Sigmoid colon (tissue), 7 donors: ENCODE results near the gene UBAC1. TPM values are rescaled to one million over a fixed set of nuclear protein-coding genes. Genes with fewer than 3 reads are reported as not detected.

Experiments used
- DNase-seq: peaks from one replicate; pipeline ENCODE4 v3.0.0-alpha.2; 2019
- H3K27ac ChIP-seq, 4 donors: fragments of 200-600 bp; sonication (generic); one replicate each; pipeline ENCODE4 v1.5.1; 2016 to 2019; ENCODE audit warnings: mild to moderate bottlenecking in 1 of 4
- H3K27me3 ChIP-seq, 3 donors: fragments of 200-600 bp; sonication (generic); one replicate each; pipeline ENCODE4 v1.5.1; 2019; ENCODE audit warnings: mild to moderate bottlenecking in 1 of 3
- H3K36me3 ChIP-seq, 4 donors: fragments of 200-600 bp; sonication (generic); one replicate each; pipeline ENCODE4 v1.5.1; 2016 to 2019
- H3K4me1 ChIP-seq, 4 donors: fragments of 200-600 bp; sonication (generic); one replicate each; pipeline ENCODE4 v1.5.1; 2017 to 2019
- H3K4me3 ChIP-seq, 4 donors: fragments of 200-600 bp; sonication (generic); one replicate each; pipeline ENCODE4 v1.5.1; 2017 to 2019; ENCODE audit warnings: mild to moderate bottlenecking in 2 of 4, moderate library complexity in 1 of 4
- H3K9me3 ChIP-seq, 4 donors: fragments of 200-600 bp in 3 of 4; sonication (generic) in 3 of 4; one replicate each; pipeline versions ENCODE4 v1.5.1 to v1.6.1; 2013 to 2019
- EP300 ChIP-seq, 4 donors: sonication (generic); formaldehyde crosslinking; IDR thresholded peaks; one replicate each; pipeline ENCODE4 v1.6.1; 2017; ENCODE audit warnings: antibody characterized with exemption in 4 of 4
- POLR2A ChIP-seq, 2 donors: fragments of 450-650 bp; IDR thresholded peaks; one replicate each; pipeline ENCODE4 v1.6.1; 2016; ENCODE audit warnings: antibody characterized with exemption in 2 of 2, mild to moderate bottlenecking in 2 of 2, moderate library complexity in 2 of 2
- POLR2AphosphoS5 ChIP-seq, 4 donors: sonication (generic); formaldehyde crosslinking; IDR thresholded peaks; one replicate each; pipeline ENCODE4 v1.6.1; 2017; ENCODE audit warnings: antibody characterized with exemption in 4 of 4
- WGBS, 2 donors: extraction: QIAGEN DNeasy Blood & Tissue Kit; methylation state at CpG; one replicate each; pipeline ENCODE4 v1.1.7; 2013; 5-methylcytosine and 5-hydroxymethylcytosine counted together
- intact Hi-C: fragments of 100-400 bp; cut with DNase I; formaldehyde crosslinking; loops from one replicate; pipeline ENCODE4 v1.15.1; 2023
- polyA plus RNA-seq, 3 donors: library from polyadenylated mRNA; stranded (reverse); fragments of 200-250 nt; gene quantifications; one replicate each; pipeline ENCODE4 v1.2.3, GENCODE V29; 2013
- total RNA-seq, 4 donors: library from RNA; depleted of rRNA; stranded (reverse); fragments of >200 nt; gene quantifications; one replicate each; pipeline ENCODE4 v1.1.0, GENCODE V29; 2016
- TF ChIP-seq, protein P1 (sequence below), 4 experiments: fragments of 450-650 bp in 3 of 4; fragments of 200-600 bp in 1 of 4; IDR thresholded peaks; one replicate each; pipeline ENCODE4 v1.5.1; 2016 to 2019; ENCODE audit warnings: antibody characterized with exemption in 4 of 4, mild to moderate bottlenecking in 3 of 4, moderate library complexity in 2 of 4
- donor health status: healthy with polysubstance abuse.
- donor health status: Bipolar disorder and iron deficiency.
- donor health status: healthy.

The UBAC1 gene
- total and polyA plus RNA-seq, 7 donors, result 57.4 to 80.9 (median 69.4) TPM

DNA sequence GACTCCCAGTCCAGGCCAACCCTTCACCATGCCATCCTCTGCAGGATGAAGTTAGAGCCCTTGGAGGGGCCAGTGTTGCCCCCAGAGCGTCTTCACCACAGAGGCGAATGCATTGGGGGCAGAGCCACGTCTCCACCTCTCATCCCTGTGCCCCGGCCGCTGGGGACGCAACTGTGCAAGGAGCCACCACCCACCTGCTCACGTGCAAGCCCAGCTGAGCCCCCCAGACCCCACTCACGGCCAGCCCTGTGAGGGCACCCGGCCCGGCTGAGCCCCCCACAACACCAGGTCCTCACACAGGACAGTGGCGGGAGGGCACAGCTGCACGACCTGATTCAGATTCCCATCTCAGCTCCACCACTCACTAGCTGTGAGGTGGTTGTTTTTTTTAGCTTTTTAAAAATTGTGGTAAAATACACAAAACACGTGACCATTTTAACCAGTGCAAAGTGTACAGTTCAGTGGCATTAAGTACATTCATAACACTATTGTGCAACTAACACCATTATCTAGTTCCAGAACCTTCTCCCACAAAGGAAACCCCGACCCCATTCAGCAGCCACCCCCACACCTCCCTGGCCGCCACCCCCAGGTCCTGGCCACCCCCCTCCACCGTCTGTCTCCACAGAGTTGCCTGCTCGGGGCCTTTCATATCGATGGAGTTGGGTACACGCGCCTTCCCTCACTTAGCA, 33.5 kb upstream of the UBAC1 start:
- Histone ChIP-seq H3K4me3 (no peak overlapping the region), H3K9me3 (no peaks in the 10 kb centered on the region), H3K27me3 (peaks cover 4 to 9% (median 8%) of the 10 kb centered on the region in 3 donors), H3K27ac (peak overlapping the region in 2 of 4 donors; percentile 85 to 88), H3K36me3 (no peaks in the 10 kb centered on the region), H3K4me1 (peaks cover 3 to 44% (median 35%) of the 10 kb centered on the region in 4 donors)
- WGBS, 2 donors, result 75% methylated on average over 20 of the region's 20 CpGs
- no peak for TF ChIP-seq POLR2A (IDR thresholded peaks at IDR 0.05)
- intact Hi-C loops, result loop anchor here (10.0 kb wide), 1 partner anchor 120 kb away; the partner anchor contains the start of gene TMEM250
- no peak for DNase-seq

DNA sequence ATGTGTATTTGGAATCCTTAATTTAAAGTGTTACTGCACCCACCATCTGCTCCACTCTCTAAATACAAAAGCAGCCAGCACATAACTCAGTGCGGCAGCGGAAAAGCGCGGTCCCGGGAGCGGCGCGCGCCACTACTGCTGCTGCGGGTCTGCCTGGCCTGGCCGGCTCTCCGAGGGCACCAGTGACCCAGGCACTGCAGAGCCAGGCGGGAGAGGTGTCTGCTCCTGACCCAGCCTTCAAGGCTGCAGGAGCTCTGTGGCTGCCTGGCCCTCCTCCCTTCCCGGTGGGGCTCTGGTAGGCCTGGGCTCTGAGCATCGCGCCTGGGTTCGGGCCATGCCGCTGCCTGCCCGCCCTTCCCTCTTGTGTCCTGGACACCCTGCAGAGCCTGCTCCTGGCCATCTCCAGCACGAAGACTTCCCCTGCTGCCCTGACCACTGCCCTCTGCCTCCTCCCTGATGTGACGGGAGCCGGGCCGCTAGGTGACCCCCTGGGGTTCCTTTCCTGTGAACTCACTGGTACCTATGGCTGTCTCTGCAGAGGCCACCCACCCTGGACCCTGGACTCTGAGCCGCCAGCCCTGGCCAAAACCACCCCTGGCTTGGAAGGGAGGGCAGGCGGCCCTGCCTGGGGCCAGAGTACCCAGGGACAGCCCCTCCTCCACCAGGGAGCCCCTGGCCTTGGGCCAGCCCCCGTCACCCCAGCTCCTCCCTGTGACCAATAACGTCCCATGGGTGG, 32.8 kb upstream of the UBAC1 start:
- Histone ChIP-seq H3K4me3 (no peak overlapping the region), H3K27me3 (peaks cover 4 to 15% (median 13%) of the 10 kb centered on the region in 3 donors), H3K27ac (peak overlapping the region; percentile 80 to 88 (median 86)), H3K4me1 (peaks cover 3 to 45% (median 36%) of the 10 kb centered on the region in 4 donors), H3K36me3 (no peaks in the 10 kb centered on the region), H3K9me3 (no peaks in the 10 kb centered on the region)
- intact Hi-C loops, result loop anchor here (10.0 kb wide), 1 partner anchor 121 kb away; the partner anchor contains the start of gene TMEM250
- no peak for TF ChIP-seq POLR2AphosphoS5 (IDR thresholded peaks at IDR 0.05)
- 82 to 86% methylated on average over 27 of the region's 27 CpGs for WGBS, 2 donors
- no peak for DNase-seq

DNA sequence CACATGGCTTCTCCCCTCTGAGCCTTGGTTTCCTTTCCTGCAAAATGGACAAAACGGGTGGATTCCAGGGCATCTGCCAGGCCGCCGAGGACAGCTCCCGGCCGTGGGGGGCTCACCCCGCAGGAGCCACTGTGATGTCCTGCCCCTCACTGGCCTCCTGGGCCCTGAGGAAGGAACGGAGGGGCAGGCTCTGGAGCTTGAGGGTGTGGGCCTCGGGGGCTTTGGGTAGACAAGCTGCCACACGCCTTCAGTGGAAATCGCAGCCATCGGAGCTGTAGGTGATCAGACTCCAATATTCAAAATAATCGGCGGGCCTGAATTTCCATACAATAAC, 32.2 kb upstream of the UBAC1 start:
- Histone ChIP-seq H3K4me3 (peak overlapping the region in 2 of 4 donors; percentile 30 to 33), H3K27me3 (peaks cover 4 to 21% (median 14%) of the 10 kb centered on the region in 3 donors), H3K4me1 (peaks cover 3 to 45% (median 36%) of the 10 kb centered on the region in 4 donors), H3K36me3 (no peaks in the 10 kb centered on the region), H3K27ac (peak overlapping the region; percentile 80 to 88 (median 86)), H3K9me3 (no peaks in the 10 kb centered on the region)
- 66 to 78% methylated on average over 13 of the region's 13 CpGs for WGBS, 2 donors
- intact Hi-C loops, result loop anchor here (10.0 kb wide), 1 partner anchor 121 kb away; the partner anchor contains the start of gene TMEM250
- no peak for DNase-seq
- no peak for TF ChIP-seq POLR2AphosphoS5 (IDR thresholded peaks at IDR 0.05)
- TF ChIP-seq, protein P1, sequence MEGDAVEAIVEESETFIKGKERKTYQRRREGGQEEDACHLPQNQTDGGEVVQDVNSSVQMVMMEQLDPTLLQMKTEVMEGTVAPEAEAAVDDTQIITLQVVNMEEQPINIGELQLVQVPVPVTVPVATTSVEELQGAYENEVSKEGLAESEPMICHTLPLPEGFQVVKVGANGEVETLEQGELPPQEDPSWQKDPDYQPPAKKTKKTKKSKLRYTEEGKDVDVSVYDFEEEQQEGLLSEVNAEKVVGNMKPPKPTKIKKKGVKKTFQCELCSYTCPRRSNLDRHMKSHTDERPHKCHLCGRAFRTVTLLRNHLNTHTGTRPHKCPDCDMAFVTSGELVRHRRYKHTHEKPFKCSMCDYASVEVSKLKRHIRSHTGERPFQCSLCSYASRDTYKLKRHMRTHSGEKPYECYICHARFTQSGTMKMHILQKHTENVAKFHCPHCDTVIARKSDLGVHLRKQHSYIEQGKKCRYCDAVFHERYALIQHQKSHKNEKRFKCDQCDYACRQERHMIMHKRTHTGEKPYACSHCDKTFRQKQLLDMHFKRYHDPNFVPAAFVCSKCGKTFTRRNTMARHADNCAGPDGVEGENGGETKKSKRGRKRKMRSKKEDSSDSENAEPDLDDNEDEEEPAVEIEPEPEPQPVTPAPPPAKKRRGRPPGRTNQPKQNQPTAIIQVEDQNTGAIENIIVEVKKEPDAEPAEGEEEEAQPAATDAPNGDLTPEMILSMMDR (IDR thresholded peaks at IDR 0.05), result no peak
- TF ChIP-seq EP300 (IDR thresholded peaks at IDR 0.05), result no peak
- TF ChIP-seq POLR2A (IDR thresholded peaks at IDR 0.05), result no peak

DNA sequence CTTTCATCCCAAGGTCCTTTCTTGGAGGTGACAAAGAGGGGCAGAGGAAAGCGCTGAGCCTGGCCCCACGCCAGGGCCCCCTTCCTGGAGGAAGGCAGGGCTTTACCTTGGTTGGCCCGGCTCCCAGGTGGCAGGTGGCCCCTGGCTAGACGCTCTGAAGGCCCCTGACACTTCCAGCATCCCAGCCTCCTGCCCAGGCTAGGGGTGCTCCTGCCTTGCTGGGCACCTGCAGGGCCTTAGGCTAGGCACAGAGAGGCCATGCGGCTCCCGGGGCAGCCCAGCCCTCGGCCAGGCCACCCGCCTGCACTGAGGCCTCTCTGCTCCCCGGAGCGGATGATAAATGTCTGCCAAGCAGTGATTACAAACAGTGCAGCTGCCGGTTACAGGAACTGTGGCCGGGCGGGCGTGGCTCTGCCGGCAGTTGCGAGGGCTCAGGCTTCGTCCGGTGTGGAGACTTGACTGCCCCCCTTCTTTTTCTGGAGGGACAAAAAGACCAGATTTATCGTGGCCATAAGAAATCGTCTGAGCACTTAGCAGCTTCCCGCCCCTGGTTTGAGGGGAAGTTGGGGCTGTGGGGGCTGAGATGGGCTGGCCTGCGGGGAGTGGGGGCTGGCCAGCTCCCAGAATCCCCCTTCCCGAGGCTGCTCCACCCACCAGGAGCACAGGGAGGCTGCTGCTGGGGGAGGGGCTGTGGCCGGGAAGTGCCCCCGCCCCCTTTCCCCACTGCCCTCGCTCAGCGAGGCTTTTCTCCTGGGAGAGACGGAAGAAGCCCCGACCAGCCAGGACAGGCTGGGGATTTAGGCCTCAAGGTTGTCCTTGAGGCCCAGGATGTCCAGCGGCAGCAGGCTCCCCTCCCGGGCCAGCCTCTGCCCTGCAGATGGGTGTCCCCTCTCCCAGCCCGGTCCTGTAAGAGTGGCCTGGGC, 31.6 kb upstream of the UBAC1 start:
- 5 to 10% methylated on average over 32 of the region's 32 CpGs for WGBS, 2 donors
- Histone ChIP-seq H3K4me1 (peaks cover 3 to 45% (median 36%) of the 10 kb centered on the region in 4 donors), H3K27me3 (peaks cover 4 to 26% (median 14%) of the 10 kb centered on the region in 3 donors), H3K36me3 (no peaks in the 10 kb centered on the region), H3K4me3 (peak overlapping the region; percentile 1 to 33 (median 22)), H3K27ac (peak overlapping the region; percentile 80 to 88 (median 86)), H3K9me3 (no peaks in the 10 kb centered on the region)
- DNase-seq, result peak; percentile 94
- intact Hi-C loops, result loop anchor here (10.0 kb wide), 1 partner anchor 122 kb away; the partner anchor contains the start of gene TMEM250
- TF ChIP-seq, protein P1 (IDR thresholded peaks at IDR 0.05), result no peak
- TF ChIP-seq POLR2AphosphoS5 (IDR thresholded peaks at IDR 0.05) (peak; percentile 46 to 81 (median 70)), EP300 (IDR thresholded peaks at IDR 0.05) (no peak), POLR2A (IDR thresholded peaks at IDR 0.05) (no peak)

DNA sequence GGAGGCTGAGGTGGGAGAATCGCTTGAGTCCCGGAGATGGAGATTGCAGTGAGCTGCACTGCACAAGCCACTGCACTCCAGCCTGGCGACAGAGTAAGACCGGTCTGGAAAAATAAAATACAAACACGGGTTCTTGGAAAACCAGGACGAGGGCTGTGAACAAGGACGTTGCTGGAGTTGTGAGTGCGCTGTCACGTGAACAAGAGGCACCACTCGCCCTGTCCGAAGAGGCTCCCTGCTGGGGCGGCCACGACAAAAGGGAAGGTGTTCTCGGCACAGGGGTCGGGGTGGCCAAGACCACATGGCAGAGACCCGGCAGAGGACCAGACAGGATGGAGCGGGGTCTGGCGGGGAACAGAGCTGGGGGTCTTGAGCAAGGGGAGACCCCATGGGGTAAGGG, 30.6 kb upstream of the UBAC1 start:
- DNase-seq, result no peak
- TF ChIP-seq, protein P1 (IDR thresholded peaks at IDR 0.05), result no peak
- no peak for TF ChIP-seq POLR2A (IDR thresholded peaks at IDR 0.05)
- no peak for TF ChIP-seq POLR2AphosphoS5 (IDR thresholded peaks at IDR 0.05)
- no peak for TF ChIP-seq EP300 (IDR thresholded peaks at IDR 0.05)
- 86 to 89% methylated on average over 18 of the region's 18 CpGs for WGBS, 2 donors
- no peaks in the 10 kb centered on the region for H3K36me3 ChIP-seq
- no peak overlapping the region for H3K4me3 ChIP-seq
- intact Hi-C loops, result loop anchor here (10.0 kb wide), 1 partner anchor 123 kb away; the partner anchor contains the start of gene TMEM250
- H3K9me3 ChIP-seq, result no peaks in the 10 kb centered on the region
- peaks cover 4 to 28% (median 15%) of the 10 kb centered on the region in 3 donors for H3K27me3 ChIP-seq
- H3K27ac ChIP-seq, result peak overlapping the region in 3 of 4 donors; percentile 85 to 88 (median 88)
- H3K4me1 ChIP-seq, result peaks cover 3 to 45% (median 36%) of the 10 kb centered on the region in 4 donors
